Panc1 (cell line): Measurements from ENCODE around the gene SELENOF. TPM values are rescaled to one million over a fixed set of nuclear protein-coding genes. Genes with fewer than 3 reads are reported as not detected.
A peak's percentile ranks its signal among the peaks of the same experiment; 100 is the strongest.

ENCODE experiments used
- ATAC-seq: fragments of 200-7000 bp; cut with Tn5 transposase; 2 replicates; pipeline ENCODE4 v1.9.1; 2020; ENCODE audit warnings: mild to moderate bottlenecking, moderate library complexity
- BruUV-seq: library from RNA; stranded (reverse); fragments of 400-500 nt; replicated peaks from 2 replicates; lab custom pipeline; 2021; lab: Mats Ljungman, UMichigan
- CTCF ChIA-PET: fragments of 300-600 bp; sonication (Branson Sonifier 250); formaldehyde crosslinking; loops from one replicate; lab custom pipeline; 2022; ENCODE audit warnings: antibody characterized with exemption; lab: Charles Lee
- POLR2A ChIA-PET: fragments of 300-600 bp; sonication (Branson Sonifier 250); formaldehyde crosslinking; loops from one replicate; lab custom pipeline; 2022; ENCODE audit warnings: antibody characterized with exemption; lab: Charles Lee
- DNase-seq: peaks from one replicate; pipeline ENCODE4 v3.0.0-alpha.2; 2010; ENCODE audit warnings: low read depth, low spot score
- H3K27ac ChIP-seq: 2 replicates; pipeline ENCODE4 v1.5.1; 2011; ENCODE audit warnings: mild to moderate bottlenecking, low read length, inconsistent platforms
- H3K27me3 ChIP-seq: fragments of 200-500 bp; sonication (Bioruptor generic); 2 replicates; pipeline ENCODE4 v1.6.0; 2014; ENCODE audit warnings: low read length, inconsistent platforms; ENCODE audit not compliant: control insufficient read depth, insufficient read depth
- H3K36me3 ChIP-seq: fragments of 200-500 bp; sonication (Bioruptor generic); 2 replicates; pipeline ENCODE4 v1.5.1; 2014; ENCODE audit warnings: inconsistent platforms, mild to moderate bottlenecking, low read length, moderate library complexity; ENCODE audit not compliant: control insufficient read depth, insufficient read depth
- H3K4me1 ChIP-seq: 2 replicates; pipeline ENCODE4 v1.5.1; 2011; ENCODE audit warnings: inconsistent platforms, mild to moderate bottlenecking, low read length, moderate library complexity; ENCODE audit not compliant: control insufficient read depth, insufficient read depth
- H3K4me3 ChIP-seq, 2 experiments: 2 replicates each; pipeline ENCODE4 v1.5.1; 2011 to 2012; ENCODE audit warnings: low read depth in 2 of 2, low read length in 2 of 2, mild to moderate bottlenecking in 2 of 2, inconsistent platforms in 1 of 2, moderate library complexity in 1 of 2
- H3K9me3 ChIP-seq: fragments of 200-500 bp; sonication (Bioruptor generic); 2 replicates; pipeline ENCODE4 v1.5.1; 2014; ENCODE audit warnings: low read depth, mild to moderate bottlenecking, inconsistent platforms, low read length, moderate library complexity; ENCODE audit not compliant: control insufficient read depth, insufficient read depth
- CTCF ChIP-seq: fragments of 450-650 bp; IDR thresholded peaks from 2 replicates; pipeline ENCODE4 v1.5.1; 2017; ENCODE audit warnings: mild to moderate bottlenecking
- REST ChIP-seq, 2 experiments: IDR thresholded peaks; 2 replicates each; pipeline ENCODE4 v1.6.1; 2011 to 2012; ENCODE audit warnings: low read depth in 2 of 2, control low read depth in 1 of 2, low read length in 1 of 2, mild to moderate bottlenecking in 1 of 2, moderate library complexity in 1 of 2; ENCODE audit not compliant: insufficient read depth in 1 of 2
- SIN3A ChIP-seq: IDR thresholded peaks from 2 replicates; pipeline ENCODE4 v1.6.1; 2012; ENCODE audit warnings: low read depth, mild to moderate bottlenecking, low read length, moderate library complexity, borderline replicate concordance; ENCODE audit not compliant: insufficient read depth
- TCF7L2 ChIP-seq: IDR thresholded peaks from 2 replicates; pipeline ENCODE4 v1.6.1; 2011; ENCODE audit warnings: mild to moderate bottlenecking, low read depth, low read length, inconsistent platforms
- in situ Hi-C: cut with HindIII; loops from 2 replicates; pipeline ENCODE4 v1.10.0; 2016; ENCODE audit warnings: low sequenced_read_pairs, low pct_unique_long_range_greater_than_20kb
- intact Hi-C: fragments of 100-400 bp; cut with micrococcal nuclease; formaldehyde crosslinking; loops from one replicate; pipeline ENCODE4 v1.10.0; 2022; ENCODE audit not compliant: unreplicated experiment
- total RNA-seq: library from RNA; stranded (reverse); gene quantifications from one replicate; pipeline ENCODE4 v1.2.1, GENCODE V29; 2021; ENCODE audit not compliant: unreplicated experiment

Gene SELENOF
- total RNA-seq, 1 experiment from 2014 or later = 190 TPM

- intact Hi-C loops (no loop called here), in situ Hi-C loops (no loop called here)
- no peak for ATAC-seq
- DNase-seq = no peak
- ChIA-PET POLR2A (no interaction called here), CTCF (interaction anchor here (0.6 kb wide), 1 partner anchor 10 kb away, joined by 3 read pairs; no protein-coding TSS in a partner anchor)
- no peak overlapping the region for H3K4me3 ChIP-seq
- no peak overlapping the region for H3K27ac ChIP-seq
- BruUV-seq = no TSS peak
- no peaks in the 10 kb centered on the region for H3K9me3 ChIP-seq
- 0 out of 2 replicates have a peak, but pooled peaks cover 3% of the 10 kb centered on the region for H3K4me1 ChIP-seq
- no peaks in the 10 kb centered on the region for H3K36me3 ChIP-seq
- H3K27me3 ChIP-seq = no peaks in the 10 kb centered on the region
- TF ChIP-seq TCF7L2 = no peak
- TF ChIP-seq CTCF = no peak
- TF ChIP-seq REST (IDR thresholded peaks at IDR 0.05; ENCODE audit: insufficient read depth in 1 of 2, low read depth in 2 of 2, low read length in 1 of 2) = no peak
- TF ChIP-seq SIN3A = no peak
These were observed 41.8 kb upstream of the SELENOF start for GRCh38 chr1:86955678-86956077.

- in situ Hi-C loops = no loop called here
- 0 out of 2 replicates have a peak, but pooled peaks cover 3% of the 10 kb centered on the region for H3K4me1 ChIP-seq
- H3K36me3 ChIP-seq = no peaks in the 10 kb centered on the region
- BruUV-seq = no TSS peak
- H3K27me3 ChIP-seq = no peaks in the 10 kb centered on the region
- H3K27ac ChIP-seq = no peak overlapping the region; the same call in 1 of the 2 replicates
- no peaks in the 10 kb centered on the region for H3K9me3 ChIP-seq
- intact Hi-C loops = no loop called here
- ChIA-PET CTCF (interaction anchor here (0.6 kb wide), 1 partner anchor 55 kb away, joined by 4 read pairs; no protein-coding TSS in a partner anchor), POLR2A (interaction anchor here (0.7 kb wide), 1 partner anchor 40 kb away, joined by 12 read pairs; no protein-coding TSS in a partner anchor)
- ATAC-seq (peak; percentile 34; the same call in 1 of the 2 replicates), DNase-seq (no peak)
- TF ChIP-seq SIN3A = no peak
- no peak overlapping the region for H3K4me3 ChIP-seq
These were observed 39.2 kb upstream of the SELENOF start for GRCh38 chr1:86953167-86953566.

- ATAC-seq = no peak
- in situ Hi-C loops = no loop called here
- ChIA-PET POLR2A (no interaction called here), CTCF (no interaction called here)
- Histone ChIP-seq H3K27ac (no peak overlapping the region), H3K4me3 (no peak overlapping the region), H3K36me3 (no peaks in the 10 kb centered on the region), H3K9me3 (no peaks in the 10 kb centered on the region), H3K27me3 (no peaks in the 10 kb centered on the region), H3K4me1 (0 out of 2 replicates have a peak, but pooled peaks cover 6% of the 10 kb centered on the region)
- TF ChIP-seq SIN3A = no peak
- TF ChIP-seq CTCF = no peak
- intact Hi-C loops = no loop called here
- BruUV-seq = no TSS peak
- no peak for DNase-seq
These were observed 37.5 kb upstream of the SELENOF start for GRCh38 chr1:86951430-86951829.
